GM10266 (cell line): ENCODE data around the gene DNAI4.

Experiments
- DNase-seq: peaks from one replicate; pipeline ENCODE4 v3.0.0; 2012; ENCODE audit errors: extremely low spot score
- TF ChIP-seq, protein P1 (sequence below): IDR thresholded peaks from 2 replicates; pipeline ENCODE4 v1.5.1; 2012; ENCODE audit warnings: mild to moderate bottlenecking, low read depth; ENCODE audit not compliant: control insufficient read depth, insufficient read depth; ENCODE audit errors: missing control alignments

Gene DNAI4

DNA sequence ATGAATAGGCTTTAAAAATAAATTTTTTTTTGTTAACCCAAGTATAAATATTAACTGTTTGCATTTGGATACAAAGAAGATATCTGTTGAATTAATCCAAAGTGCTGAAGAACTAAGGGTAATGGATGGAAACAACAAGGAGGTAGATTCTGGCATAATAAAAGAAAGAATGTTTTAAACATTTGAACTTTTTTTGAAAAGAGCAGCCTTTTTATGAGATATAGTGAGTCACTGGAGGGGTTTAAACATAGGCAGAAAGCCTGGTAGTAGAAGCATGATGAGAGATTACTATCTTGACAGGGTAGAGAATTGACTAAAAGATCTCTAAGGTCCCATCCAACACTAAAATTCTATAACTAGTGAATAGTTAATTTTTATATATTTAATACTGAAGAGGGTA lies 2.9 kb upstream of the DNAI4 start:
- no peak for DNase-seq
- TF ChIP-seq, protein P1, sequence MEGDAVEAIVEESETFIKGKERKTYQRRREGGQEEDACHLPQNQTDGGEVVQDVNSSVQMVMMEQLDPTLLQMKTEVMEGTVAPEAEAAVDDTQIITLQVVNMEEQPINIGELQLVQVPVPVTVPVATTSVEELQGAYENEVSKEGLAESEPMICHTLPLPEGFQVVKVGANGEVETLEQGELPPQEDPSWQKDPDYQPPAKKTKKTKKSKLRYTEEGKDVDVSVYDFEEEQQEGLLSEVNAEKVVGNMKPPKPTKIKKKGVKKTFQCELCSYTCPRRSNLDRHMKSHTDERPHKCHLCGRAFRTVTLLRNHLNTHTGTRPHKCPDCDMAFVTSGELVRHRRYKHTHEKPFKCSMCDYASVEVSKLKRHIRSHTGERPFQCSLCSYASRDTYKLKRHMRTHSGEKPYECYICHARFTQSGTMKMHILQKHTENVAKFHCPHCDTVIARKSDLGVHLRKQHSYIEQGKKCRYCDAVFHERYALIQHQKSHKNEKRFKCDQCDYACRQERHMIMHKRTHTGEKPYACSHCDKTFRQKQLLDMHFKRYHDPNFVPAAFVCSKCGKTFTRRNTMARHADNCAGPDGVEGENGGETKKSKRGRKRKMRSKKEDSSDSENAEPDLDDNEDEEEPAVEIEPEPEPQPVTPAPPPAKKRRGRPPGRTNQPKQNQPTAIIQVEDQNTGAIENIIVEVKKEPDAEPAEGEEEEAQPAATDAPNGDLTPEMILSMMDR: no peak

DNA sequence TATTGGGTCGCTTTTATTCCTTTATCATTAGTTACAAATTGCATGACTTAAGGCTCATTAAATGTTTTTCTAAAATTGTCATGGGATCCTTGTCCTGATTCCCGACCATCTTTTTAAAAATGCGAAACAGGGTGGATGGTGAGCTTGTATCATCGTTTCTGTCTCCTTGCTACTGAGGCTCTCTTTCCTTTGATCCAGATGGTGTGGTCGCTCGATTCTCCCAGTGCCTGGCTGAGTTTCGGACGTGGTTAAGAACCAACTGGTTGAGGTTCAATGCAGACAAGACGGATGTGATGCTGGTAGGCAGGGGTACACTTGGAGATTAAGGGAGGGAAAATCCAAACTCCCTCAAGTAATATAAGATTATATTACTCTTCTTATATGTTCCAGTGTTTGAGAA lies 1.3 kb upstream of the DNAI4 start:
- DNase-seq: no peak
- TF ChIP-seq, protein P1: no peak

DNA sequence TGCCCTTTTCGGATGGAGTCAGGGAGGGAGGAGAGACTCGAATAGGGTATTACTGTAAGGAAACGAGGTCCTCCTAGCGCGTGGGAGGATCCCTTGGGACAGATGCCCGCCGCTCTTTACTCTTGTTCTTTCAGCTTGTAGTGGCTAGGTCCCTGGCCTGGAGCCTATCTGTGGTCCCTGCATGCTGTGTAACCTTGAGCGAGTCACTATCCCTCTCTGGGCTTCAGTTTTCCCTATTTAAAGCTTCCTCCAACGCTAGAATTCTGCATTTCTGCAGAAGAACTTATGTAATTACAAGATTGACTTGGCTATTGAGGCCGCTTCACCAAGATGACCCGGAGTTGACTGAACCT lies 878 bp upstream of the DNAI4 start:
- DNase-seq: no peak
- TF ChIP-seq, protein P1: no peak

DNA sequence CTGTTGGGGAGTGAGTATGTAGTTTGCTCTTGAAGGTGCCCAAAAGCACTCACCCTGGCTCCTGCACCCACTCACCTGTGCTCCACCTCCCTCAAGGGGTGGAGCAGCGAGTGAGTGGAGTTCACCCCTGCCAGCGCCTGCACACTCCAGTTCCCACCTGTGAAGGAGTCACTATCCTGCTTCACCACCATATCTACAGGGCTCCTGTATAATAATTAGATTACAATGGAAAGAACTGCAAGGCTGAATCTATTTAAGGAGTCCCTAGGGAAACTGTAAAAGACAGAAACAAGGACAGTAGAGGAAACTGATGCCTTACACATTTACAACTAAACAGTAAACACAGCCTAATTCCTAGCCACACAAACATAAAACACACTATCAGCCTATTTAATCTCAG lies 4.1 kb downstream of the DNAI4 start:
- DNase-seq: no peak
- TF ChIP-seq, protein P1: no peak

DNA sequence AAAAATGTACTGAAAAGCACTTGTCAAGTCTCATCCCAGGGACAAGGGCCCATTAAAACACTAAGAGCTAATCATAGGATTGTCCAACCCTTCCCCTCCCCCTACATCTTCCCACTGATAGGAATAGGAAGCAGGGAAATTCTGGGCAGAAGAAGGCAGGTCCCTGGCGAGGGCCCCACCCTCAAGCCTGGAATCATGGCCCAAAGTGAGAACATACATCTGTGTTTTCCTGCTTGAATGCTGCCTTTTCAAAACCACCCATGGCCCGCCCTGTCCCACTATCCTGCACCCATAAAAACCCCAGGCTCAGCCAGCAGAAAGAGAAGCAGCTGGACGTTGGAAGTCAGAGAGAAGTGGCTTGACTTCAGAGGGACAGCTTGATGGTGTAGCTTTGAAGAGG lies 4.8 kb downstream of the DNAI4 start:
- no peak for DNase-seq
- TF ChIP-seq, protein P1: no peak

DNA sequence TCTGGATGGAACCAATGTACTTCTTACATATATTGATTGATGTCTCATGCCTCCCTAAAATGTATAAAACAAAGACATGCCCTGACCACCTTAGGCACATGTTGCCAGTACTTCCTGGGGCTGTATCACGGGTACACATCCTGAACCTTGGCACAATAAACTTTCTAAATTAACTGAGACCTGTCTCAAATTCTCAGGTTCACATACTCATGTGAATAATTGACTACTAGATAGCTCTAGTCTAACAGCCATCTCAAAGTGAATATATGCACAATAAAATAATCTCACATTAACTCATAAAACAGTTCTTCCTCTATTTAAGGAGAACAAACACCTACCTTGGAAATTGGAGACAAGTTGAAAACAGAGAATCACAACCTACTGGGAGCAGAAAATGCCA lies 5.6 kb downstream of the DNAI4 start:
- TF ChIP-seq, protein P1: no peak
- no peak for DNase-seq

DNA sequence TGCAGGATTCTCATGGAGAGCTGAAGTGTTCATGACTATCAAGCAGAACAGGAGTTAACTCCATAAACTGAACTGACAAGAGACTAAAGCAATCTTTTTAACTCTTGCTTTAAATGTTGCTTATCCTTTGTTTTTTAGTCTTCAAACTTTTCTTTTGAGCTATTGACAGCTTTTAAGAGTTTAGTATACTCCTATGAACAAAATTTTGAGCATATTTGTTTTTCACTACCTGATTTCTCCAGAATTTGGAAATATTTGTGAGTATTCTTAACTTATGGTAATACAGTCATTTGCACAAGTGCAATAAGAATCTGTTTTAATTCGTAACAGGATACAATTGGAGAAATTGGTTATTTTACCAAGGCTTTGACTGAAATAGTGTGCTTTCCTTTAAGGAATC lies 7.2 kb downstream of the DNAI4 start:
- TF ChIP-seq, protein P1: no peak
- no peak for DNase-seq
